AG08396 (cell line): Measurements from ENCODE around the gene ELFN1.

Experiments used
- DNase-seq: peaks from one replicate; pipeline ENCODE4 v3.0.0; 2012; ENCODE audit warnings: low spot score, mixed read lengths

Gene ELFN1

GRCh38 chr7:1663857-1664651 is 6.0 kb upstream of the ELFN1 start:
- no peak for DNase-seq

- peak; percentile 91 for DNase-seq
These were observed 5.1 kb upstream of the ELFN1 start for GRCh38 chr7:1664711-1665548.

DNA sequence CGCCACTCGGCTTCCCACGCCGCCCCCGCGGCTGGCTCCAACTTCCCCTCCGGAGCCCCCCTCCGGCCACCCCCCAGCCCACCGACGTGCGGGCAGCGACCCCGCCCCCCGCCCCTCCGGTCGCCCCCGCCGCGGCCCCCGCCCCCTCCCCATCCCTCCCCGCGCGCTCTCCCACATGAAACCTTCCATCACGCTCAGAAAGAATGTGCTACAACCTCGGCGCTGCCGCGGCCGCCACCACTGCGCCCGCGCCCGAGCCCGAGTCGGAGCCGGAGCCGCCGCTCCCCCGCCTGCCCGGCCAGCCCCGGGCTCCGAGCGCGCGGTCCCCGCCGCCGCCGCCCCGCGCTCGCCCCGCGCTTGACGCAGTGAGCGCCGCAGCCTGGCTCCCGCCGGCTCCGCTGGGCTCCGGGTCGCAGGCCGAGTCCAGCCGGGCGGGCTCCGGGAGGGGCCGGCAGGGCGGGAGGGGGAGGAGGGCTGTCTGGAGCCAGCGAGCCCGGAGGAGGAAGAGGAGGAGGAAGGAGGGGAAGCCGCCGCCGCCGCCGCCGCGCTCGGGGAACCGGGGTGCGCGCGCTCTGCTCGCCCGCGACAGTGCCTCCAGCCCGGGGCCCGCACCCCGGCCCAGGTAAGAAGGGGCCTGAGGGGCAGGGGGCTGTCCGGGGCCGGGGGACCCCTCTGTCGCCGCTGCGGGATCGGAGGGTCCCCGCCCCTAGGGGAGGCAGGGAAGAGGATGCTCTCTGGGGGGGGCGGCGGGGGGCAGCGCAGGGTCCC is 4.3 kb upstream of the ELFN1 start:
- DNase-seq: peak; percentile 70

DNA sequence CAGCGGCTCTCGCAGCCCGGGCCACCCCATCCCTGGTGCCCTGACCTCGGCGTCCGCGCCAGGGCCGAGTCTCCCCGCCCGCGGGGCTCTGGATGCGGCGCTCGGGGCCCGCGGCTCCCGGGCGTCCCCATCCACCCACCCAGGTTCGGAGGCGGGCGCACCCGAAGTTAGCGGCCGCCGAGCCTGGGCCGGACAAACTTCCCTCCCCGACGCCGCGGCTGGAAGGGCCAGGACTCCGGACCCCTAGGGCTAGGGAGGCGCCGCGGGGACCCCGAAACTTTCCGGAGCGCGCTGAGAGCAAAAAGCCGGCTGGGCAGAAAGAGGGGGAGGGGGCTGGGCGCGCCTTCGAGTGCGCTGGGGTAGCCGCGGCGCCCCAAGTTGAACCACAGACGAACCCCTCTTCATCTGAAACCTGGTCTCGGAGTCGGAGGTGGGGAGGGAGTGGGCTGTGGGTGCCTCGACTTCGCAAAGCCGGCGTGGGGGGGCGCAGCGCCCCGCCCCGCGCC is 3.7 kb upstream of the ELFN1 start:
- peak; percentile 62 for DNase-seq

DNA sequence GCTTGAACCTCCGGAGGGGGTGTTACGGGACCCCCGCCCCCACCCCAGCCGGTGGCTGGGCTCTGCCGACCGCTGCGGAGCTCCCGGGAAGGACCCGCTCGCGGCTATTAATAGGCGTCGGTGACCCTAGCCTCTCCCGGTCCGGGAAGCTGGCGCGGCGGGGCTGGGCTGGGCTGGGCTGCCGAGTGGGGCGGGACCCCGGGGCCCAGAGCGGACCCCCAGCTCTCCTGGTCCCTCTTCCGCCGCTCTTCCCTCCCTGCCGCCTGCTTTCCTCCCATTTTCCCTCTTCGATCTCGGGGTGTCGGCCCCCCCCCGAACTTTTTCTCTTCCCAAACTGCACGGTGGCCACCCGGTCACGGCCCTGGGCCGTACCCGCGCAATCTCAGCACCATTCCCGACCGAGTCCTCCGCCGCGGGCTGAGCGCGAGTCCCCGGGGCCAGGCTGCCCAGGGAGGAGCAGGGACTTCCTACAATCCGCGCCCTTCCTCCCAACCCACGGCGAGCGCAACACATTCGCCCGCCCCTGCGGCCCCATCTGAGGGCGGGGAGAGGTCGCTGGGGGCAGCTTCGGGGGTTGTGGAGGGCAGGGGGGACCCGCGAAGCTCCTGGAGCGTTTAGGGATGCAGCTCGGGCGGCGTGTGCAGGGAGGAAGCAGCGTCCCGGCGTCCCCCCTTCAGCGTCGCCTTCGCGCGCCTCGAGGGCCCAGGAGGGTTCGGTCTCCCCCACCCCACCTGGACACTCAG is 3.1 kb upstream of the ELFN1 start:
- peak; percentile 73 for DNase-seq

DNA sequence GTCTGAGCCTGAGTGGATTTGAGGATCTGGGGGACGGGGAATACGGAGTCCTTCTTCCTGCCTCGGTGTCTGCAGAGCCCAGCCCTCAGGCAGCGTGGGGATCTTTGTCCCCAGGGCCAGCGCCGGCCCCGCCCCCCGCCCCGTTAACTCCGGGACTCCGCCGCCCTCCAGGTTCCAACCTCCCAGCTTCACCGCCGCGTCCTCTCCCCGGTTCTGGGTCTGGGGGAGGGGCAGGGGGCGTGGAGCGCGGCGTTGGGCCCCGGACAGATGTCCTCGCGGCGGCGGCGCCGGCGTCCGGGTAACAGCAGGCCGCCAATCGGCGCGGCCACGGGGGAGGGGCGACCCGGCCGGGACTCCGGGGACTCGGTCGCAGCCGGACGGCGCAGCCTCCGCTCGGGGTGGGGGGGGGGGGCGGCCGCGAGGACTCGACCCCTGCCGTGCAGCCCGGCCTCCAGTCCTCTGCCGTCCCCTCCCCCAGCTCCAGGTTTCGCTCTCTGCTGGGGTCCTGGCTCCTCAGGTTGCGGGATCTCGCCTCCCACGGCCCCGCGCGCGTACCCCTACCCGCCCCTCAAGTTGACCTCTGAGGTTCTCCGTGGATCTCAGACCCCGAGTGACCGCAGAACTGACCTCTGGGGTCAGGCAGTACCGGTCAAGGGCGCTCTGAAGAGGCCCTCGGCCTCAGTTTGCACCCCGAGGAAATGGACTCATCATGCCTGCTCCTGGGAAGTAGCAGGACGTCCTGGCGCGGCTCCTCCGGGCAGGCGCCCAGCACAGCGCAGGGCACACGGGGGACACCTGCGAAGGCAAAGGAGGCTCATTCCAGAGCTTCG is 2.3 kb upstream of the ELFN1 start:
- DNase-seq: peak; percentile 29

- DNase-seq: no peak
These were observed 1.5 kb upstream of the ELFN1 start for GRCh38 chr7:1668396-1669063.

DNA sequence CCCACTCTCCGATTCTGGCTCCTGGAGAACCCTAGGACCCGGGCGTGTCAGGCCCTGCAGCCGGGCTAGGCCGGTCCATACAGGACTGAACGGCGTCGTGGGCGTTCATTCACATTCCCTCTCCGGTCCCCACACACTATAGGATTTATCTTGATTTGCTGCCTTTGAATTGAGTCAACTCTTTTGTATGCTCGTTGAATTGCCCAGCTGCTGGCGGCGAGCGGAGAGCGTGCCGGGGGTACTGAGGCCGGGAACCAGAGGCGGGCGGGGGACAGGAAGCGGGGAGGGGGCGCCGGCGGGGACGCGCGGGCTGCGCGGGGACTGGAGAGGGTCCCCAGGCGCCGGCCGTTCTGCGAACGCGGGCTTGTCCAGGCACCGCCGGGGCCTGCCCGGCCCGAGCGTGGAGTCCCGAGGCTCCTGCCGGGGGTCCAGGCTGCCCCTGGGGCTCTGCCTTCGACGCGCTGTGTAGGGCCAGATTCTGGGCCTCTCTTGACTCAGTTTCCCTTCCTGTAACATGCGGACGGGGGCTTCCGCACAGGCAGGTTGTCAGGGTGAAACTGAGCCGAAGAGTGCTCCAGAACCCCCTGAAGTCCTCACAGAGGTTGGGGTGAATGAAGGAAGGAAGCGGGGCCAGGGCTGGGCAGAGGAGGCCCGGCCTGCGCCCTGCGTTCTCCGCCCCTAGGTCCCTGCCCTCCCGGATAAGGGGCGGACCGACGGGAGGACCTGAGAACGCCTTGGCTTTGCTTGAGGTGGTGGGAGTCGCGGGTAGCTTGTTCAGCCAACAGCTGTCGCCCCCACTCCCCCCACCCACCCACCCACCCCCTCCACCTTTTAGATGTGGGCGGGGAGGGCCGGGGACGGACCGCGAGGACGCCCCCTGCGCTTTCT is 769 bp upstream of the ELFN1 start:
- no peak for DNase-seq

- DNase-seq: no peak
These were observed 967 bp downstream of the ELFN1 start for GRCh38 chr7:1670894-1671593.

DNA sequence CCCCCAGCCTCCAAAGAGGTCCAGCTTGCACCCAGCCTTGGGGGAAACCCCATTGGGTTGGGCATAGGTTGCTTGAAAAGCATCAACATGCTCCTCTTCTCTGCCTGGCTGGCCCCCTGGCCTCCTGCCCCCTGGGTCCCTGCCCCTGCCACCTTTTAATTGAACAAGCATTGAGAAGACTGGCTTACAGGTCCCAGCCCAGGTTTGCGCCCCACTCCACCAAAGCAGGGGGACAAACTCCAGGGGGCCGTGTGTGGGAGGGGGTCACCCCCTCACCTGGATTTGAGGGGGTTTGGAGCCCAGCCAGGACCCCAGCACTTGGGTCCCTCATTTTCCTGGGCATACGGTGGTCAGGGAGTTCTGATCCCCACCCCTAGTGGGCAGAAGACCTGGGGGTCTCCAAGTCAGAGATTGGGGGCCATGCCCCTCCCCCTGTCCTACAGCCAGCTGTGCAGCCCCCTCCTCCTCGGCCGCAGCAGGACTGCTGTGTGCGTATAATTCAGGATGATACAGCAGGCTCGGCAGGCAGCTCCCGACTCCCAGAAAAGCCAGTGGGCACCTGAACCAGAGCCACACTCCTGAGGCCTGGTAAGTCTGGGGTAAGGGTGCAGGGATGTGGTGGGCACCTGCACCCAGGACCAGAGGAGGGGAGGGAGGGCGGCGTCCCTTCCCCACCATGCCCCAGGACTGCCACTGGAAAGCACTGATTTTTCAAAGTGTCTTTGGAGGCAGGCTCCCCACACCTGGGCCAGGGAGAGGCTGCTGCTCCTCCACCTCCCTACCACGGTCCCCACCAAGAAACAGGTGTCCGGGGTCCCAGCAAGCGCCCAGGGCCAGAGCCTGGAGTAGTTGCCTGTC is 1.7 kb downstream of the ELFN1 start:
- DNase-seq: no peak

GRCh38 chr7:1672851-1673486 is 2.9 kb downstream of the ELFN1 start:
- DNase-seq: no peak

- no peak for DNase-seq
These were observed 3.6 kb downstream of the ELFN1 start for GRCh38 chr7:1673581-1674118.

- DNase-seq: no peak
These were observed 4.3 kb downstream of the ELFN1 start for GRCh38 chr7:1674161-1675035.

GRCh38 chr7:1675036-1675671 is 5.1 kb downstream of the ELFN1 start:
- no peak for DNase-seq
